NCI-H524 (cell line): ENCODE data around the gene SUPT6H.
A peak's percentile ranks its signal among the peaks of the same experiment; 100 is the strongest.
"Not testable (repeated sequence)": the region's sequence is repeated elsewhere in the genome, so short reads cannot be mapped to it uniquely, and the experiment has no call there.

Experiments used
- DNase-seq, 2 experiments: peaks; one replicate each; lab custom pipeline; 2025; lab: John Stamatoyannopoulos, UW

SUPT6H gene

DNA sequence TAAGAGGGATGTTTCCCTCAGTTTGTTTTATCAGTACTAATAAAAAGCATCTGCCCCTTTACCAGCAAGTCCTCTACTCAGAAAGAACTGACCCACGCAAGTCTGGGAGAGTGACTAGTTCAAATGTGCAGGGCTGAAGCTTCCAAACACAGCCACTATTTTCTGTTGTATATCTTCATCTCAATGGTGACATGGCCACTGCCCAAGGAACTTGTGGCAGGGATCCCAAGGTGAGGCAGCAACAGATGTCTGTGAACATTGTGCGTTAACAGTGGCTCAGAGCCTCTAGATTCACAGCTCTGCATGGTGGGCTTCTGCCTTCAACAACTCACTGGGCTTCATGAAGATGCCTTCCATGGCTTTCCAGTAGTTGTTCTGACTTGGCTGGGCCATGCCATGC lies 13.3 kb upstream of the SUPT6H start:
- DNase-seq: no peak

DNA sequence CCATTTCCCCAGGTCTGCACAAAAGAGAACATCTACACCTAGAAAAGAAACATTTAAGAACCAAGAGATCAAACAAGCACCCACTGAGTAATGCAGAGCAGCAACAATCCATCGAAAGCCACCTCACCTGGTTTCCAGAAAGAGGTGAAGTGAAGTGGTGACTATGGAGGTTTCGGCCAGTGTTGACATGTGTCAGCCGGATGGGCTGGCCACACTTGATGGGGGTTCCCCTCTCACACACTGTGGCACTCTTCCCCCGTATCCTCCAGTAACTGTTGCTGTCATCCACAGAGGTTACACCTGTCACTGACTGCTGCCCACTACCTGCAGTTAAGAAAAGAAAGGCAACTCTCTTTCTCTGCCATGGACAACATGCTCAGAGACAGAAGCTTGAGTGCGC lies 6.8 kb upstream of the SUPT6H start:
- DNase-seq: no peak

DNA sequence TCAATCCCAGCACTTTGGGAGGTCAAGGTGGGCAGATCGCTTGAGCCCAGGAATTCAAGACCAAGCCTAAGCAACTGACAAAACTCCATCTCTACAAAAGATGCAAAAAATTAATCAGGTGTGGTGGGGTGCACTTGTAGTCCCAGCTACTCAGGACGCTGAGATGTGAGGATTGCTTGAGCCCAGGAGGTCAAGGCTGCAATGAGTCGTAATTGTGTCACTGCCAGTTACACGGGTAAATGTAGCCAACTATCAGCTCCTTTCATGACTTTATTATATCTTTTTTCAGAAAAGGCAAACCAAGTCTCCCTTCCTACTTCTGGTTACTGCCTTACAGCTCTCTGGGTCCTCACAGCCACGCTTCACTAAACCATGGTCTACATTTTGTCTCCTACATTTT lies 4.2 kb upstream of the SUPT6H start:
- DNase-seq: no peak

DNA sequence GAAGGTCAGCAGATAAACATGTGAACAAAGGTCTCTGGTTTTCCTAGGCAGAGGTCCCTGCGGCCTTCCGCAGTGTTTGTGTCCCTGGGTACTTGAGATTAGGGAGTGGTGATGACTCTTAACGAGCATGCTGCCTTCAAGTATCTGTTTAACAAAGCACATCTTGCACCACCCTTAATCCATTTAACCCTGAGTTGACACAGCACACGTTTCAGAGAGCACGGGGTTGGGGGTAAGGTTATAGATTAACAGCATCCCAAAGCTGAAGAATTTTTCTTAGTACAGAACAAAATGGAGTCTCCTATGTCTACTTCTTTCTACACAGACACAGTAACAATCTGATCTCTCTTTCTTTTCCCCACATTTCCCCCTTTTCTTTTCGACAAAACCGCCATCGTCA lies 3.7 kb upstream of the SUPT6H start:
- DNase-seq: not testable (repeated sequence)

DNA sequence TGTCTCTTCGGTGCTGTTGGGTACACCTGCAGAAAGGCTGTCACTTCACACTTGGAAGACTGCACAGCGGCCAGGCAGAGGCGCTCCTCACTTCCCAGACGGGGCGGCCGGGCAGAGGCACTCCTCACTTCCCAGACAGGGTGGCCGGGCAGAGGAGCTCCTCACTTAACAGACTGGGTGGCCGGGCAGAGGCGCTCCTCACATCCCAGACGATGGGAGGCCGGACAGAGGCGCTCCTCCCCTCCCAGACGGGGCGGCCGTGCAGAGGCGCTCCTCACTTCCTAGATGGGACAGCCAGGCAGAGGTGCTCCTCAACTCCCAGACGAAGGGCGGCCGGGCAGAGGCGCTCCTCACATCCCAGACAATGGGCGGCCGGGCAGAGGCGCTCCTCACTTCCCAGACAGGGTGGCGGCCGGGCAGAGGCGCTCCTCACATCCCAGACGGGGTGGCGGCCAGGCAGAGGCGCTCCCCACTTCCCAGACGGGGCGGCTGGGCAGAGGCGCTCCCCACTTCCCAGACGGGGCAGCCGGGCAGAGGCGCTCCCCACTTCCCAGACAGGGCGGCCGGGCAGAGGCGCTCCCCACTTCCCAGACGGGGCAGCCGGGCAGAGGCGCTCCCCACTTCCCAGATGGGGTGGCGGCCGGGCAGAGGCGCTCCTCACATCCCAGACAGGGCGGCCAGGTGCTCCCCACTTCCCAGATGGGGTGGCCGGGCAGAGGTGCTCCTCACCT lies 3.1 kb upstream of the SUPT6H start:
- DNase-seq: not testable (repeated sequence)

DNA sequence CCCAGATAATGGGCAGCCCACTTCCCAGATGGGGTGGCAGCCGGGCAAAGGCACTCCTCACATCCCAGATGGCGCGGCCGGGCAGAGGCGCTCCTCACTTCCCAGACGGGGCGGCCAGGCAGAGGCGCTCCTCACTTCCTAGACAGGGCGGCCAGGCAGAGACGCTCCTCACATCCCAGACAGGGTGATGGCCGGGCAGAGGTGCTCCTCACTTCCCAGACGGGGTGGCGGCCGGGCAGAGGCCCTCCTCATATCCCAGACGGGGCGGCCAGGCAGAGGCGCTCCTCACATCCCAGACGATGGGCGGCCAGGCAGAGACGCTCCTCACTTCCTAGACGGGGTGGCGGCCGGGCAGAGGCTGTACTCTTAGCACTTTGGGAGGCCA lies 2.5 kb upstream of the SUPT6H start:
- DNase-seq: not testable (repeated sequence)

DNA sequence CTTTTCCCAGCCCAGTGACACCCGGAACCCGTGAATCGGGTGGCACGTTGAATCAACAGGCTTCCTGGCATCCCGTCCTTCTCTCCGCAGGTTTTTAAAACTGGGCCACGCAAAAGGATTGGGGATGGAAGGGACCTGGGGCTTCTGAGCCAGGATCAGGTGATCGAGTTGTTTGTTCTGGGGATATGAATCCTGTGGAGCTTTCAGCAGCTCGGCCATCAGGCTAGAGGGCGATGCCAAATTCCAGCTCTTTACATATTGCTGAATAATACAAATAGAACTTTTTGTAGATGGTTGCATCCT lies 473 bp downstream of the SUPT6H start:
- no peak for DNase-seq

DNA sequence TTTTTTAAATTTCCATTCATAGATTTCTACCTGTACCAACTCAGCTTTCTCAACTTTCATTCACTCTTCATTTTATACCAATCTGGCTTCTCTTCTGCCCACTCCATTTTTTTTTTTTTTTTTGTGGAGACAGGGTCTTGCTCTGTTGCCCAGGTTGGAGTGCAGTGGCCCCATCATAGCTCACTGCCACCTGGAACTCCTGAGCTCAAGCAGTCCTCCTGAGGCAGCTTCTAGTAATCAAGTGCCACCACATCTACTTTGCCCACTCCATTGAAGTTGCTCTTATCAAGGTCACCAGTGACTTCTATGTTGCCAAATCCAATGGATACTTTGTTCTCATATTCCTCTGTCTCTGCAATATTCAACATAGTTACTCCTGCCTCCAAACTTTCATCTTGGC lies 1.7 kb downstream of the SUPT6H start:
- no peak for DNase-seq

DNA sequence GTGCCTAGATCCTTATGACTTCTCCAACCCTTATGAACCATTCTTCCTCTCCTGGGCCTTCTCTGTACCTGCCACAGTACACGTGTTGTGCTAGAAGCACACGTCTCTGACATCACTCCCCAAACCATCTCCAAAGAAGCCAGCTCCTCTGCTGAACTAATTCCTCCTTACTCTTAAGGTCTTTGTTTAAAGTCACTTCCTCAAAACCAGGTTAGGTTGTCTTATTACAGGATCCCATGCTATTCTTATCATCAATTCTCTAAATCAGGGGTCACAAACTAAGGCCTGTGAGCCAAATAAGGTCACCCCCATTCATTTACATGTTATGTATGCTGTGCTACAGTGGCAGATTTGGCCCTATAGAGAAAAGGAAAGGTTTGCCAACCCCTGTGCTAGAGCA lies 4.0 kb downstream of the SUPT6H start:
- no peak for DNase-seq

DNA sequence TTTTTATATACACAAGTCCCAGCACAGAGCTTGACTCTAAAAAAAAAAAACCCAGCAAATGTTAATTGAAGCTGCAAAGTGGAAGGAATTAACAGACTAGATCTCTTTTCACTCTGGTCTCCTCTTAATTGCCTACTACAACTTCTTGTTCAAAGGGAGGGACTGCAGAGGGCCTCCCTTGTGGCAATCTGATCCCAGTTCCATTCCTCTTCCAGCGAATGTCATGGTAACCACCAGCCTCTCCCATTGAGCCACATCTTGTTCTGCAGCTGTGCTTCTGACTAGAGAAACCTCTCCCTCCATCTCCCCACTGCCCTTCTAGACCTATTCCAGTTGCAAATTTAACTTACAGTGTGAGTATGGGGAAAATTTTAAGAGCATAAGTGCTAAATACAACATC lies 5.9 kb downstream of the SUPT6H start:
- peak in 1 of 2 experiments; percentile 42 for DNase-seq

DNA sequence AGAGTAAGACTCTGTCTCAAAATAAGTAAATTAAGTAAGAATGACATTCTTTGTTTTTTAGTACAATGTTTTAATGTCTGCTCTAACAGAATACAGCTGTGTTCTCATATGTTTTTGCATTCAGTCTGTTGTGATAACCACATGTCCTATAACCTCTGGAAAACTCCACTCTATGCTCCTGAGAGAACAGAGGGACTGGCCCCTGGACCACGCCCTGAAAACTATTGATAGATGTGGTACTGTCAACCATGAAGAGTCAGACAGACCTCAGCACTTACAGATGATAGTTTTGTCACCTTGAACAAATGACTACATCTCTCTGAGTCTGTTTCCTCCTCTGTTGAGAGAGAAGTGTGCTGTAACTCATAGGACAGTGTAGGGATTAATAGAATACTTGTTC lies 7.9 kb downstream of the SUPT6H start:
- no peak for DNase-seq

DNA sequence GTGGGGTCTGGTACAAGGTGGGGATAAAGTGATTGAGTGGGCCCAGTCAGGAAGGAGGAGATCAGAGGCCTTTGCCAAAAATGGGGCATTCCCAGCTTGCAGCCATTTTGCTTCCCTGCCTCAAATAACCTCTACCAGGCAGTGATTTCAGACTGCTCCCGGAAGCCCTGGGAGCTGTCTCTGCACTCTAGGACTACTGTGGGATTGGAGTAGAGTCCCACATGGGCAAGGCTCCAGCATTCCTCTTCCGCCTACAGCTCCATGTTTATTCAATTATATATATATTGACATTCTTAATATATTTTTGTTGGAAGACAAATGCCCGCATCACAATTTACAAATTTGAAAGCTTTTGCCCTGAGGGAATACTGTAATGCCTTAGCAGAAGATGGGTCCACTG lies 13.5 kb downstream of the SUPT6H start:
- no peak for DNase-seq

DNA sequence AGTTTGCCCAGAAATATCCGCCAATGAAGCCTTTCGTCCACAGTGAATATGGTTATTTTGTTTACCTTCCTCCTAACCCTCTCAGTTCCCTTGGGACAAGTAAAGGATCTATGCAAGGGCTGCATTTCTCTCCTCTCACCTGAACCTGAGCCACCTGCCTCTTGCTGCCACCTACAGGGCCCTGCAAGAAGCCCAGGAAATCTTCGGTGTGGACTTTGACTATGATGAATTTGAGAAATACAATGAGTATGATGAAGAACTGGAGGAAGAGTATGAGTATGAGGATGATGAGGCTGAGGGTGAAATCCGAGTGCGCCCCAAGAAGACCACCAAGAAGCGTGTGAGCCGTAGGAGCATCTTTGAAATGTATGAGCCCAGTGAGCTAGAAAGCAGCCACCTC lies 14.0 kb downstream of the SUPT6H start:
- DNase-seq: peak in 1 of 2 experiments; percentile 38

DNA sequence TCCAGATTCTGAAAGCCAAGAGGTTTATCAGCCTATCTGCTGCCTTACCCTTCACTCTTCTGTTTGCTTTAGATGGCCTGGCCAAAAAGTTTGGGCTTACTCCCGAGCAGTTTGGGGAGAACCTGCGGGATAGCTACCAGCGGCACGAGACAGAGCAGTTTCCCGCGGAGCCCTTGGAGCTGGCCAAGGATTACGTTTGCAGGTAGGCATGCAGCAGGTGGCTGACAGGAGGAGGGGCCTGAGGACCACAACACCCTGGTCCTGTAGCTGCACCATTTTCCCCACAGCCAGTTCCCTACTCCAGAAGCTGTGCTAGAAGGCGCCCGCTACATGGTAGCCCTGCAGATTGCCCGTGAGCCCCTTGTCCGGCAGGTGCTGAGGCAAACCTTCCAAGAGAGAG lies 20.6 kb downstream of the SUPT6H start:
- no peak for DNase-seq

DNA sequence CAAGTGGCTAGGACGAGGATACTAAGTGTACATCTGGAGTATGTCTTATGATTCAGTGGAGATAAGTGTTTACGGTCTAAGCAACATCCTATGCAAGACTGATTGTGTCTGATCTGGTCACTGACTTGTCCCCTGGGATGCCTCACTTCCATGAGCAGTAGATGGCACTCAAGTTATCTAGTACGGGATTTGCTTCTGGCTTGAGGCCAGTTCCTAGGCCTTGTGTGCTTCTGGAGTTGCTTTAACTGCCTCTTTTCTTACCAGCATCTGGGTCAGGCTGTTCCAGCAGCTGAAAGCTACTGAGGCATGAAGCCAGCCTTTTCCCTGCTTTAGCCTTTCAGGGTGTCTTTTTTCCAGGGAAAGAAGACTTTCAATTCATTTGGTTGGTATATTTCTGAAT lies 23.0 kb downstream of the SUPT6H start:
- DNase-seq: peak; percentile 99 to 100

DNA sequence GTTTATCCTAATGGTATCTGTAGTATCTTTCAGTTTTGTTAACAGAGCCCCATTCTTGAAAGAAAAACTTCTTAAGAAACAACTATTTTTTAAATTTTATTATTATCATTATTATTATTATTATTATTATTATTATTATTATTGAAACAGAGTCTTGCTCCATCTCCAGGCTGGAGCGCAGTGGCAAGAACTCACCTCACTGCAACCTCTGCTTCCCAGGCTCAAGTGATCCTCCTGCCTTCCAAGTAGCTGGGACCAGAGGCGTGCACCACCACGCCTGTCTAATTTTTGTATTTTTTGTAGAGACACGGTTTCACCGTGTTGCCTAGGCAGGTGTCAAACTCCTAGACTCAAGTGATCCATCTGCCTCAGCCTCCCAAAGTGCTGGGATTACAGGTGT lies 23.4 kb downstream of the SUPT6H start:
- DNase-seq: no peak

DNA sequence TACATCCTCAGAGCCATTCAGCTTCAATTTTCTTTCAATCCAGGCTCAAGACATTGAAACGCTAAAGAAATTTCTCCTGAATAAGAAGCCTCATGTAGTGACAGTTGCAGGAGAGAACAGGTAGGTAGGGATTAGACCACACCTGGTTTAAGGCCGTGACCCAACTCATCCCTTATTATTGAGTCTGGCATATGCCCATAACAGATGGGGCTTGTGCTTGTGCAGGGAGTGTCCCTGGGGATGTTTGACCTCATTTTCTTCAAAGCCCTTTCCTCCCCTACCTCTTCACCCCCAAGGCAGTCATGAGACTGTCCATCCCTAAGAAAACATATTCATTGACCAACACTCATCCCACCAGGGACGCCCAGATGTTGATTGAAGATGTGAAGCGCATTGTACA lies 24.3 kb downstream of the SUPT6H start:
- peak; percentile 77 to 90 for DNase-seq

DNA sequence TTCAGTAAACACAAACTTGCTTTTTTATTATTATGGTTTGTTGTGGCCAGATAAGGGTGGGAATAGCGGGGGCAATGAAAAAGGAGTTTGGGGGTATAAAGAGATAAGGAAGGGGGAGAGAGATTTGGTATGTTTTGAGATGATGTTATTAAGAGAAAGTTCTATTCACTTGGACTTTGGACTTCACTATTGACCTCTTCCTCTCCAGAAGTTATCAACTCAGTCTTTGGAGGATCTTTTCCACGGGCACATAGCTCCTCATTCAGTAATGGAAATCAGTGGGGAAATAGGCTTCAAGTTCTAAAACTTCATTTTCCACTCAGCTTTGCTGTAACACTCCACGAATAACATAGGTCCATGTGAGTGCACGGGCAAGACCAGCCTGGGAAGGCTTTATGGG lies 26.5 kb downstream of the SUPT6H start:
- DNase-seq: no peak

DNA sequence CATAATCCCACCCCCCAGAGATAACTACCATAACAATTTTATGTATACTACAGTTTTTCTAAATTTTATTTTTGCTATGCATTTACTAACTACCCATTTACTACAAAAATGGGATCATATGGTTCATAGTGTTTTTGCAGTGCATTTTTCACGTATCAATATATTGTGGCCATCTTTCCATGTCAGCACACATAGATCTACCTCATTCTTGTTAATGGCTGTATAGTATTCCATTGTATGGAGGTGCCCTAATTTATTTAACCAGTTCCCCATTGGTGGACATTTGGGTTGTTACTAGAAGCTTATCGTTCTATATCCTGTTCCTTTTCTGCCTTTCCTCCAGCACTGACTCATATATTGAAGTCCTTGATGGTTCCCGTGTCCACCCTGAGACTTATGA lies 27.0 kb downstream of the SUPT6H start:
- no peak for DNase-seq

DNA sequence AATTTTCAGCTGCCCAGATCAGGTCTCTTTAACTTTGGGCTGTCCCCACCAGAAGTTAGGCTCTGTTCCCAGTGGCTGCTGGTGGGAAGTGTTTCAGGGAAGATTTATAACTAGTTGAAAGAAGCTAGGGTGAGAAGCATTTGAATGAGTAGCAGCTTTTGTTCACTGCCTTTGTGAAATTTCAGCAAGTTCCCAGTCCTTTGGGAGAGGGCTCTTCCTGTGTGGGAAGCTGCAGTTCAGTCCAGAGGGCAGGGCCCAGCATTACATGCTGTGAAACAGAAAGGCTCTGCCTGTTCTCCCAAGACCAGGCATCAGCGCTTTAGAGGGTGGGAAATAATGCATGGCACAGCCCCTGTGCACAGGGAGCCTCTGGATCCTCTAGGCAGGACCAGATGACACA lies 31.9 kb downstream of the SUPT6H start:
- DNase-seq: no peak

DNA sequence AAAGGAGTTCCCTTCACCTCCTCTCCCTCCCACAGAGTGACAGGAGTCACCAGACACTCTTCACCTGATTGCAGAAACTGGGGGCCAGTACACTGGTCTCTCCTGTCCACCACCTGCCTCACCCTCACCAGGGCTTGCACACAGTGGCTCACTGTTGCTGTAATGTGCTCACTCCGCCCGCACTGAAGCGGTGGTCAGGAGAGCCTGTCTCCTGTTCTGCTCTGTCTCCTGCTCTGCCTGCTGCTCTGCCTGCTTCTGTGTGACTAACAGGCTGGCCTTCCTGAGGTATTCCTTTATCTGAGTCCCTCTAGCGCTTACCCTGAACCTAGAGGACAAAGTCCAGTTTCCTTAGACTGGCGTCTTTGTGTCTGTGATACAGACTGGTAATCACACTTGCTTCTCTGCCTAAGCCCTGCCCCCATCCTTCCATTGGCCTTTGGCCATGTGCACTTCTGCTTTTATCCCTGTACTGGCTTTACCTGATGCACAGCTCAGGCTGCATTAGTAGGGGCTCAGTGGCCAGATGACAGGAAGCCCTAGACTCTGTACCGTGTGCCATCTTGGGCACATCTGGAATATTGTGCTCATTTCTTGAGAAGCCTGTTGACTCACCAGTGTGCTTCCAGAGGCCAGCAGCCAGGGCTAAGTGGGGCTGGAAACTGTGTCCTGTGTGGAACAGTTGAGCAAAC lies 36.4 kb downstream of the SUPT6H start:
- DNase-seq: no peak

DNA sequence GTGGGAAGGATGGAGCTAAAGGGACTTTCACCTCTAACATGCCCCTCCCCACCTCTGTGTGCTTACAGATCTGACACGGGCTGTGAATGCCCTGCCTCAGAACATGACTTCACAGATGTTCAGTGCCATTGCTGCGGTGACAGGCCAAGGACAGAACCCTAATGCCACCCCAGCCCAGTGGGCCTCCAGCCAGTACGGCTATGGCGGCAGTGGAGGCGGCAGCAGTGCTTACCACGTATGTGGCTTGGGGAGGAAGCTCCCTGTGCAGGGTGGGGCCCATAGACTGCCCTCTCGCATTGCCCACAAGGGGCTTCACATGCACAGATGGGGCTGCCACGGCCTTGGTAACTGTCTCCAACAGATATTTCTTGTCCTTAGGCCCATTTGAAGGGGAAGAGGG lies 38.3 kb downstream of the SUPT6H start:
- DNase-seq: no peak

DNA sequence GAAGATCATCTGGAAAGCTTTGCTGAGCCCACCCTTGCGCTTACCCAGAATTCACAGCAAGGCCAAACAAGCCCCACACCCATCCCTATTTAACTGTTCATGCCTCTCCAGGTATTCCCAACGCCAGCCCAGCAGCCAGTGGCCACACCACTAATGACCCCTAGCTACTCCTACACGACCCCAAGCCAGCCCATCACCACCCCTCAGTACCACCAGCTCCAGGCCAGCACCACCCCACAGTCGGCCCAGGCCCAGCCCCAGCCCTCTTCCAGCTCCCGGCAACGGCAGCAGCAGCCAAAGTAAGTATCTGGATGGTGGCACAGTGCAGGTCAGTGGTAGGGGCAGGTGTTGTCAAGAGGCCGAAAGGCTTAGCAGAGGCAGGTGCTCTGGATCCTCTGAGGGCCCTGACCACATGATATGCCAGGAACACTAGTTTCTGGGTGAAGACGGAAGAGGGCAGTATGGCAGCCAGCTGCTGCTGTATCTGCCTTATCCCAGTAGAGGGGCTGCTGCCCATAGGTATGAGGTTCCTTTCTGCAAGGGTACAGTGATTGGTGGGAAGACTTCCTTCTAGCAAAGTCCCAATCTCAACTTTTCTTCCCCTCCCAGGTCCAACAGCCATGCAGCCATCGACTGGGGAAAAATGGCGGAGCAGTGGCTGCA lies 39.0 kb downstream of the SUPT6H start:
- DNase-seq: no peak
